GM12878 (cell line): ENCODE measurements around the gene CKLF.

ENCODE experiments used
- BRCA1 ChIP-seq: IDR thresholded peaks from 2 replicates; pipeline ENCODE4 v1.6.1; 2011; ENCODE audit warnings: low read depth, low read length, improper control_type of control experiment
- EP300 ChIP-seq, 2 experiments: fragments of 150-350 bp in 1 of 2; IDR thresholded peaks; 2 replicates each; pipeline ENCODE4 v1.6.1; 2011 to 2012; ENCODE audit warnings: low read depth in 2 of 2, low read length in 2 of 2, borderline replicate concordance in 1 of 2, improper control_type of control experiment in 1 of 2, inconsistent platforms in 1 of 2; ENCODE audit not compliant: control insufficient read depth in 1 of 2
- MTA3 ChIP-seq: IDR thresholded peaks from 2 replicates; pipeline ENCODE4 v1.6.1; 2012; ENCODE audit warnings: low read length, inconsistent platforms, borderline replicate concordance
- MYC ChIP-seq: IDR thresholded peaks from 2 replicates; pipeline ENCODE4 v1.6.1; 2011; ENCODE audit warnings: mild to moderate bottlenecking, low read length, moderate library complexity, inconsistent platforms; ENCODE audit not compliant: insufficient read depth, insufficient replicate concordance, insufficient read length, severe bottlenecking
- POLR2A ChIP-seq: IDR thresholded peaks from 2 replicates; pipeline ENCODE4 v1.6.1; 2011; ENCODE audit warnings: low read depth, mild to moderate bottlenecking, low read length
- POLR2AphosphoS5 ChIP-seq: IDR thresholded peaks from 2 replicates; pipeline ENCODE4 v1.6.1; 2011; ENCODE audit warnings: mild to moderate bottlenecking, low read length, inconsistent platforms
- RFX5 ChIP-seq: IDR thresholded peaks from 2 replicates; pipeline ENCODE4 v1.6.1; 2011; ENCODE audit warnings: low read depth, low read length, improper control_type of control experiment
- SMARCA5 ChIP-seq: fragments of 450-650 bp; IDR thresholded peaks from 2 replicates; pipeline ENCODE4 v1.6.1; 2017; ENCODE audit warnings: mild to moderate bottlenecking
- ZNF217 ChIP-seq: fragments of 450-650 bp; IDR thresholded peaks from 2 replicates; pipeline ENCODE4 v1.6.1; 2017; ENCODE audit warnings: antibody characterized with exemption, mild to moderate bottlenecking
- TF ChIP-seq, protein P1 (sequence below), 3 experiments: IDR thresholded peaks in 2 of 3; conservative IDR thresholded peaks in 1 of 3; 2 replicates each; pipeline ENCODE4 v1.5.1; 2011; ENCODE audit warnings: low read depth in 3 of 3, low read length in 3 of 3, mild to moderate bottlenecking in 3 of 3, control low read depth in 2 of 3, moderate library complexity in 2 of 3, inconsistent platforms in 1 of 3, mixed read lengths in 1 of 3; ENCODE audit not compliant: control insufficient read depth in 2 of 3, insufficient read depth in 1 of 3; ENCODE audit errors: extremely low read depth in 1 of 3
- TF ChIP-seq, protein P2 (sequence below): IDR thresholded peaks from 2 replicates; pipeline ENCODE4 v1.6.1; 2012; ENCODE audit warnings: low read depth, low read length, improper control_type of control experiment

DNA sequence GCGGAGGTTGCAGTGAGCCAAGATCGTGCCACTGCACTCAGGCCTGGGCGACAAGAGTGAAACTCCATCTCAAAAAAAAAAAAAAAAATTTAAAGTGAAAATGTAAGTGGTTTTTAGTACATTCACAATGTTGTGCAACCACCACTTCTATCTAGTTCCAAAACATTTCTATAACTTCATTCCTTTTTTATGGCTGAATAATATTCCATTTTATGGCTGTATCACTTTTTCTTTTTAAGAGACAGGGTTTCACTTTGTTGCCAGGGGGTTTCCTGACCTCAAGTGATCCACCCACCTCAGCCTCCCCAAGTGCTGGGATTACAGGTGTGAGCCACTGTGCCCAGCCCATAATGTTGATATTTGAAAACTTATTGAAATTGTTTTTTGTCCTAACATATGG is 40.4 kb downstream of the CKLF start:
- TF ChIP-seq POLR2A (no peak), POLR2AphosphoS5 (no peak), BRCA1 (no peak), SMARCA5 (no peak), RFX5 (no peak), ZNF217 (no peak), MTA3 (no peak), EP300 (IDR thresholded peaks at IDR 0.05; ENCODE audit: borderline replicate concordance in 1 of 2, control insufficient read depth in 1 of 2, low read depth in 2 of 2, low read length in 2 of 2) (no peak), MYC (no peak)
- TF ChIP-seq, protein P1, sequence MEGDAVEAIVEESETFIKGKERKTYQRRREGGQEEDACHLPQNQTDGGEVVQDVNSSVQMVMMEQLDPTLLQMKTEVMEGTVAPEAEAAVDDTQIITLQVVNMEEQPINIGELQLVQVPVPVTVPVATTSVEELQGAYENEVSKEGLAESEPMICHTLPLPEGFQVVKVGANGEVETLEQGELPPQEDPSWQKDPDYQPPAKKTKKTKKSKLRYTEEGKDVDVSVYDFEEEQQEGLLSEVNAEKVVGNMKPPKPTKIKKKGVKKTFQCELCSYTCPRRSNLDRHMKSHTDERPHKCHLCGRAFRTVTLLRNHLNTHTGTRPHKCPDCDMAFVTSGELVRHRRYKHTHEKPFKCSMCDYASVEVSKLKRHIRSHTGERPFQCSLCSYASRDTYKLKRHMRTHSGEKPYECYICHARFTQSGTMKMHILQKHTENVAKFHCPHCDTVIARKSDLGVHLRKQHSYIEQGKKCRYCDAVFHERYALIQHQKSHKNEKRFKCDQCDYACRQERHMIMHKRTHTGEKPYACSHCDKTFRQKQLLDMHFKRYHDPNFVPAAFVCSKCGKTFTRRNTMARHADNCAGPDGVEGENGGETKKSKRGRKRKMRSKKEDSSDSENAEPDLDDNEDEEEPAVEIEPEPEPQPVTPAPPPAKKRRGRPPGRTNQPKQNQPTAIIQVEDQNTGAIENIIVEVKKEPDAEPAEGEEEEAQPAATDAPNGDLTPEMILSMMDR (IDR thresholded peaks at IDR 0.05 in 2 of 3, conservative IDR thresholded peaks at IDR 0.05 in 1 of 3; ENCODE audit: control insufficient read depth in 2 of 3, extremely low read depth in 1 of 3, insufficient read depth in 1 of 3, low read depth in 3 of 3, low read length in 3 of 3), result no peak
- TF ChIP-seq, protein P2, sequence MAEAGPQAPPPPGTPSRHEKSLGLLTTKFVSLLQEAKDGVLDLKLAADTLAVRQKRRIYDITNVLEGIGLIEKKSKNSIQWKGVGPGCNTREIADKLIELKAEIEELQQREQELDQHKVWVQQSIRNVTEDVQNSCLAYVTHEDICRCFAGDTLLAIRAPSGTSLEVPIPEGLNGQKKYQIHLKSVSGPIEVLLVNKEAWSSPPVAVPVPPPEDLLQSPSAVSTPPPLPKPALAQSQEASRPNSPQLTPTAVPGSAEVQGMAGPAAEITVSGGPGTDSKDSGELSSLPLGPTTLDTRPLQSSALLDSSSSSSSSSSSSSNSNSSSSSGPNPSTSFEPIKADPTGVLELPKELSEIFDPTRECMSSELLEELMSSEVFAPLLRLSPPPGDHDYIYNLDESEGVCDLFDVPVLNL, result no peak
